ENCODE measurements around the gene PRPH. TPM values are rescaled to one million over a fixed set of nuclear protein-coding genes. Genes with fewer than 3 reads are reported as not detected.

Gene PRPH
- total and polyA plus RNA-seq, 2 of the 8 experiments (the other 6 are each of a cell fraction or from before 2014, with no cell fraction given), result 0.79 to 1.4 TPM

DNA sequence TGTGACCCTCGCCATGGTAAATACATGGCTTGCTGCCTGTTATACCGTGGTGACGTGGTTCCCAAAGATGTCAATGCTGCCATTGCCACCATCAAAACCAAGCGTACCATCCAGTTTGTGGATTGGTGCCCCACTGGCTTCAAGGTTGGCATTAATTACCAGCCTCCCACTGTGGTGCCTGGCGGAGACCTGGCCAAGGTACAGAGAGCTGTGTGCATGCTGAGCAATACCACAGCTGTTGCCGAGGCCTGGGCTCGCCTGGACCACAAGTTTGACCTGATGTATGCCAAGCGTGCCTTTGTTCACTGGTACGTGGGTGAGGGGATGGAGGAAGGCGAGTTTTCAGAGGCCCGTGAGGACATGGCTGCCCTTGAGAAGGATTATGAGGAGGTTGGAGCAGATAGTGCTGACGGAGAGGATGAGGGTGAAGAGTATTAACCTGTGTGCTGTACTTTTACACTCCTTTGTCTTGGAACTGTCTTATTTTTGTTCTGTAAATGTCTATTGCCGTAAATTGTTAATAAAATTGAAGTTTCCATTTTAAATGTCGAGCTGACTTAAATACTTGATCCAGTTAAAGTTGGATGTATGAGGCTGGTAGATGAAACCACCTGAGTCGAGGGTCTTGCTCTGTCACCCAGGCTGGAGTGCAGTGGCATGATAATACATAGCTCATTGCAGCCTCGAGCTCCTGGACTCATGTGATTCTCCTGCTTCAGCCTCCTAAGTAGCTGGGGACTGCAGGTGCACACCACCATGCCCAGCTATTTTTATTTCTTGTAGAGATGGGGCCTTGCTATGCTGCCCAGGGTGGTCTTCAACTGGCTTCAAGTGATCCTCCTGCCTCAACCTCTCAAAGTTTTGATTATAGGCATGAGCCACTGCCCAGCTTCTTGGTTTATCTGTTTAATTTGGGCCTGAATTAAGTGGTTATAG, 21.9 kb upstream of the PRPH start:
- DNase-seq (ENCODE audit: low read depth in 1 of 2, low spot score in 2 of 2) (no peak), FAIRE-seq (no peak)
- Histone ChIP-seq H3K79me2 (ENCODE audit: control insufficient read depth in 1 of 2, insufficient read depth in 2 of 2, low read length in 2 of 2) (peaks cover 0 to 9% of the 10 kb centered on the region in 2 experiments; a peak in 2 of 4 replicates), H3K4me3 (ENCODE audit: extremely low read depth in 1 of 4, insufficient read depth in 2 of 4, low read depth in 3 of 4, low read length in 4 of 4) (no peak overlapping the region), H2BK5ac (ENCODE audit: low read depth, low read length) (no peak overlapping the region), H3K27me3 (replicated peaks in 1 of 4; ENCODE audit: control insufficient read depth in 3 of 4, extremely low read depth in 1 of 4, insufficient read depth in 3 of 4, low read length in 3 of 4) (no peaks in the 10 kb centered on the region), H3K4me1 (replicated peaks in 1 of 4; ENCODE audit: control insufficient read depth in 3 of 4, insufficient read depth in 4 of 4, low read length in 3 of 4) (no peaks in the 10 kb centered on the region), H3K9ac (replicated peaks in 1 of 4; ENCODE audit: extremely low read depth in 1 of 4, low read depth in 3 of 4, low read length in 3 of 4) (no peak overlapping the region), H3K23me2 (ENCODE audit: low read depth, low read length) (no peaks in the 10 kb centered on the region), H2AFZ (ENCODE audit: low read length) (no peak overlapping the region), H4K20me1 (replicated peaks in 1 of 2; ENCODE audit: control insufficient read depth in 1 of 2, insufficient read depth in 2 of 2, low read length in 2 of 2) (peaks cover 4 to 8% of the 10 kb centered on the region in 2 experiments), H2BK120ac (replicated peaks; ENCODE audit: low read depth, low read length) (no peak overlapping the region), H3K56ac (replicated peaks; ENCODE audit: insufficient read length, low read depth, low read length) (no peak overlapping the region), H4K91ac (replicated peaks; ENCODE audit: insufficient read length, low read length) (no peak overlapping the region), H2BK15ac (ENCODE audit: low read length) (no peak overlapping the region), H3K18ac (ENCODE audit: extremely low read depth, low read length) (no peak overlapping the region), H3K9me3 (ENCODE audit: insufficient read depth in 2 of 2, low read depth in 1 of 2, low read length in 1 of 2) (no peaks in the 10 kb centered on the region), H2AK5ac (ENCODE audit: low read depth, low read length) (no peak overlapping the region), H2BK12ac (ENCODE audit: low read depth, low read length) (no peak overlapping the region), H4K8ac (ENCODE audit: extremely low read depth, insufficient read depth, low read length) (no peak overlapping the region), H3K27ac (ENCODE audit: low read depth, low read length) (no peak overlapping the region), H3K4ac (replicated peaks; ENCODE audit: insufficient read length, low read depth, low read length) (no peak overlapping the region), H3K36me3 (ENCODE audit: control insufficient read depth in 2 of 4, insufficient read depth in 4 of 4, low read length in 3 of 4) (peaks cover 18 to 50% (median 37%) of the 10 kb centered on the region in 4 experiments), H3K23ac (ENCODE audit: insufficient read length) (no peak overlapping the region), H3K79me1 (ENCODE audit: low read depth, low read length) (no peaks in the 10 kb centered on the region; the same call in 1 of the 2 replicates), H3K4me2 (ENCODE audit: insufficient read depth in 1 of 2, low read depth in 2 of 2, low read length in 2 of 2) (no peak overlapping the region), H2BK20ac (ENCODE audit: low read length) (no peak overlapping the region), H4K5ac (ENCODE audit: insufficient read length, low read depth, low read length) (no peak overlapping the region), H3K14ac (ENCODE audit: insufficient read length) (no peak overlapping the region)
- 91% methylated on average over 16 of the region's 16 CpGs; no CpG with 5 or more reads in 1 of the 2 experiments for WGBS, 2 experiments (ENCODE audit: extremely low coverage in 1 of 2, insufficient coverage in 1 of 2, insufficient read length in 1 of 2, insufficient replicate concordance in 2 of 2, low coverage in 1 of 2, low lambda C conversion rate in 2 of 2, missing lambda C conversion rate in 1 of 2)
- ChIA-PET CTCF (ENCODE audit: partially characterized antibody) (interaction anchor here (0.8 to 0.9 kb wide), 2 partner anchors 22 to 59 kb away, joined by 3 to 4 read pairs; partner anchors contain the start of gene PRPH), POLR2A (ENCODE audit: partially characterized antibody) (interaction anchor here (0.7 to 1.9 kb wide), 4 partner anchors 9 to 23 kb away, joined by 3 to 14 read pairs (median 5); partner anchors contain the start of genes PRPH and TUBA1C)
- TF ChIP-seq KDM1A (IDR thresholded peaks at IDR 0.05; ENCODE audit: borderline replicate concordance, low read length) (no peak), NRF1 (IDR thresholded peaks at IDR 0.05; ENCODE audit: low read depth, low read length) (no peak), POU5F1 (IDR thresholded peaks at IDR 0.05; ENCODE audit: low read depth, low read length) (no peak), FOSL1 (IDR thresholded peaks at IDR 0.05; ENCODE audit: insufficient read depth, low read depth, low read length) (no peak), HDAC2 (IDR thresholded peaks at IDR 0.05; ENCODE audit: borderline replicate concordance in 1 of 2, low read depth in 2 of 2, low read length in 2 of 2) (no peak), HDAC6 (IDR thresholded peaks at IDR 0.05; ENCODE audit: low read depth, low read length) (no peak), RXRA (IDR thresholded peaks at IDR 0.05; ENCODE audit: insufficient read depth, low read depth, low read length) (no peak), JUND (IDR thresholded peaks at IDR 0.05; ENCODE audit: low read length) (no peak)
- TF ChIP-seq, protein P1, sequence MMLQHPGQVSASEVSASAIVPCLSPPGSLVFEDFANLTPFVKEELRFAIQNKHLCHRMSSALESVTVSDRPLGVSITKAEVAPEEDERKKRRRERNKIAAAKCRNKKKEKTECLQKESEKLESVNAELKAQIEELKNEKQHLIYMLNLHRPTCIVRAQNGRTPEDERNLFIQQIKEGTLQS (IDR thresholded peaks at IDR 0.05; ENCODE audit: insufficient read depth, low read depth, low read length), result no peak
- TF ChIP-seq, protein P2, sequence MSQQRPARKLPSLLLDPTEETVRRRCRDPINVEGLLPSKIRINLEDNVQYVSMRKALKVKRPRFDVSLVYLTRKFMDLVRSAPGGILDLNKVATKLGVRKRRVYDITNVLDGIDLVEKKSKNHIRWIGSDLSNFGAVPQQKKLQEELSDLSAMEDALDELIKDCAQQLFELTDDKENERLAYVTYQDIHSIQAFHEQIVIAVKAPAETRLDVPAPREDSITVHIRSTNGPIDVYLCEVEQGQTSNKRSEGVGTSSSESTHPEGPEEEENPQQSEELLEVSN (IDR thresholded peaks at IDR 0.05), result no peak

All from H1 (cell line).